CD4-positive, alpha-beta T cell treated with Interleukin-15 for 1 hour (primary cell): ENCODE results near the gene CACNB2.
"Not testable (repeated sequence)": the region's sequence is repeated elsewhere in the genome, so short reads cannot be mapped to it uniquely, and the experiment has no call there.

ENCODE experiments used
- DNase-seq: peaks from one replicate; pipeline ENCODE4 v3.0.0-alpha.2; 2020

Gene CACNB2

DNA sequence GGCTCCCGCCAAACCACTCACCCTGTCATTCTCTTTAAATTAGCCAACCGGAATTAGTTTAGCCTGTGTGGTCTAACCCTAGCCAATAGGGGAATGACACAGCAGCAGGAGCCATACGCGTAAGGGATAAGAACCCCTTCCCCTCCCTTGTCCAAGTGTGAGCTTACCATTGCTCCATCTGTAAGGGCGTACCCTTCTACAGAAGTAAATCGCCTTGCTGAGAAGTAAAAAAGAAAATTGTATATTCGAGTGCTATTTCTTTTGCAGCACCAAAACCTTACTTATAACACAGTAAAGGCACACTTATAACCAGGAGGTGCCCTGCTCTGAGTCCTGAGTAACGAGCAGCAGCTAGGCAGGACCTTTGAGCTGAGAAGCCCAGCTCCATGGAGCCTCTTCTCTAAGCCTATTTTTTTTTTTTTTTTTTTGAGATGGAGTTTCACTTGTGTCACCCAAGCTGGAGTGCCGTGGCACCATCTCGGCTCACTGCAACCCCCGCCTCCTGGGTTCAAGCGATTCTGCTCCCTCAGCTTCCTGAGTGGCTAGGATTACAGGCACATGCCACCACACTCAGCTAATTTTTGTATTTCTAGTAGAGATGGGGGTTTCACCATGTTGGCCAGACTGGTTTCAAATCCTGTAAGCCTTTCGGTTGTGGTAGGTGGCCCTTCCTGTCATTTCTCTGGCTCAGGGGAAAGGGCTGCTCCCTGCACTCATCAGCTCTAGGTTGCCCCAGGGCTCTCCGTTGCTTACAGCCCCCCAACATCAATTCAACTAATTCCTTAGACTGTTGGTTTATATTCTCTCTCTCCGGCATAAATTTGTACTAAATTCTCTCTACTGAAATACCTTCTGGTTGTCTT, 437.8 kb downstream of the CACNB2 start:
- no peak for DNase-seq

DNA sequence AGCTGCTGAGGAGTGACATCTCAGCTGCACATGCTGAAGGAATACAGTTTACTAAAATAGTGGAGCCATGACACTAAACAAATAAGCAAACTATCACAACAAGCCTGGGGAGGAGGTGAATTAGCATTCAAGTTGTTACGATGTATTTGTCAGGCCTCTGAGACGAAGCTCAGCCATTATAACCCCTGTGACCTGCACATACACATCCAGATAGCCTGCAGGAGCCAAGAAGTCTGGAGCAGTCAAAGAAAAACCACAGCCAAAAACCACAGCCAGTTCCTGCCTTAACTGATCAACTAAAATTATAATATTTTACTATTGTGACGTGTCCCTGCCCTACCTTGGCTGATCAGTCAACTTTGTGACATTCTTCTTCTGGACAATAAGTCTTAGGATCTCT, 442.6 kb downstream of the CACNB2 start:
- DNase-seq, result no peak

DNA sequence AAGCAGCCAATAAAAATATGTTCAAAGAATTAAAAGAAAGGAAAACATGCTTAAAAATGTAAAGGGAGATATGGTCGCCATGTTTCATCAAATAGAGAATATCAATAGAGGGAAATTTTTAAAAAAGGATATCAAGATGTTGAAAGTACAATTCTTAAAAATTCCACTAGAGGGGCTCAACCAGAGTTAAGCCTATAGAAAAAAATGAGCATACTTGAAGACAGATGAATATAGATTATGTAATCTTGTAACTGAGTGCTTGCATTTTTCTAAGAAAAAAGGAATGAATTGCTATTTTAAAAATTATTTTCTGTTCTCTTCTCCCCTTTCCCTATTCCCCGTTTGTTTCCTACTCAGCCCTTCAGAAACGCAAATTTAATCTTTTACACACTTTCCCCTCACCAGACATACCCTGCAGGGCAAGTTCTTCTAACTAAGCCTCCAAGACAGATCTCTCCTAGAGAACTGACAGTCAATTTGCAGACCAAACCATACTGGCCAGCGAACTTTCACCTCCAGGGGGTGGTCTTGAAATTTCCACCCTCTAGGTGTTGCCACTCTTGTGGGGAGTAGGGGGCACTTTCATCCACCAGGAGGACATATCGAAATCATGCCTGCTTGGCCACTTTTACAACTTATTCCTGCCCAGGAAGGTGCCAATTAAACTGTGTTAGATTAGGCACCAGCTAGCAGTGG, 443.5 kb downstream of the CACNB2 start:
- no peak for DNase-seq

GRCh38 chr10:18586637-18587036, 446.4 kb downstream of the CACNB2 start:
- DNase-seq, result not testable (repeated sequence)

DNA sequence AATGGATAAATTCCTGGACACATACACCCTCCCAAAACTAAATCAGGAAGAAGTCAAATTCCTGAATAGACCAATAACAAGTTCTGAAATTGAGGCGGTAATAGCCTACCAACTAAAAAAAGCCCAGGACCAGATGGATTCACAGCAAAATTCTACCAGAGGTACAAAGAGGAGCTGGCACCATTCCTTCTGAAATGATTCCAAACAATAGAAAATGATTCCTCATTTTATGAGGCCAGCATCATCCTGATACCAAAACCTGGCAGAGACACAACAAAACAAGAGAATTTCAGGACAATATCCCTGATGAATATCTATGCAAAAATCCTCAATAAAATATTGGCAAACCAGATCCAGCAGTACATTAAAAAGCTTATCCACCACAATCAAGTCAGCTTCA, 450.9 kb downstream of the CACNB2 start:
- DNase-seq, result not testable (repeated sequence)
